GM10266 (cell line): ENCODE data around the gene CES5A.
"Not testable (repeated sequence)": the region's sequence is repeated elsewhere in the genome, so short reads cannot be mapped to it uniquely, and the experiment has no call there.

Source experiments
- DNase-seq: peaks from one replicate; pipeline ENCODE4 v3.0.0; 2012; ENCODE audit errors: extremely low spot score
- TF ChIP-seq, protein P1 (sequence below): IDR thresholded peaks from 2 replicates; pipeline ENCODE4 v1.5.1; 2012; ENCODE audit warnings: mild to moderate bottlenecking, low read depth; ENCODE audit not compliant: control insufficient read depth, insufficient read depth; ENCODE audit errors: missing control alignments

The CES5A gene

DNA sequence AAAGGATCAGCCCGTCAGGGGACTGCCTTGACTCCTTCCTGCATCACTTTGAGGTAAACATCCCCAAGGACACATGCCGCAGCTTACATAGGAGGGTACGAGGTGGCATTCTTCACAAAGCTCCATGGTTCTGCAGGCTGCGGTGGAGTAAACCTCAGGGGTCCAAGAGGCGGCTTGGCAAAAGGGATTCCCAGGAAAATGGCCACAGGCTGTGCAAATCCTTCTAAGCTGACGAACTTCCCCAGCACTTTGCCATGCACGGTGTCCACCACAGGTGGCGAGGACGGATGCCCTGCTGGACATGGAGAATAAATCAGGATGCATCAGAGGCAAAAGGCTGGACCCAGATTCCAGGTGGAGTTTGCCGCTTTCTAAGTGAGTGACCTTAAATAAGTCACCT lies 46.5 kb downstream of the CES5A start:
- TF ChIP-seq, protein P1, sequence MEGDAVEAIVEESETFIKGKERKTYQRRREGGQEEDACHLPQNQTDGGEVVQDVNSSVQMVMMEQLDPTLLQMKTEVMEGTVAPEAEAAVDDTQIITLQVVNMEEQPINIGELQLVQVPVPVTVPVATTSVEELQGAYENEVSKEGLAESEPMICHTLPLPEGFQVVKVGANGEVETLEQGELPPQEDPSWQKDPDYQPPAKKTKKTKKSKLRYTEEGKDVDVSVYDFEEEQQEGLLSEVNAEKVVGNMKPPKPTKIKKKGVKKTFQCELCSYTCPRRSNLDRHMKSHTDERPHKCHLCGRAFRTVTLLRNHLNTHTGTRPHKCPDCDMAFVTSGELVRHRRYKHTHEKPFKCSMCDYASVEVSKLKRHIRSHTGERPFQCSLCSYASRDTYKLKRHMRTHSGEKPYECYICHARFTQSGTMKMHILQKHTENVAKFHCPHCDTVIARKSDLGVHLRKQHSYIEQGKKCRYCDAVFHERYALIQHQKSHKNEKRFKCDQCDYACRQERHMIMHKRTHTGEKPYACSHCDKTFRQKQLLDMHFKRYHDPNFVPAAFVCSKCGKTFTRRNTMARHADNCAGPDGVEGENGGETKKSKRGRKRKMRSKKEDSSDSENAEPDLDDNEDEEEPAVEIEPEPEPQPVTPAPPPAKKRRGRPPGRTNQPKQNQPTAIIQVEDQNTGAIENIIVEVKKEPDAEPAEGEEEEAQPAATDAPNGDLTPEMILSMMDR = no peak
- DNase-seq = no peak

DNA sequence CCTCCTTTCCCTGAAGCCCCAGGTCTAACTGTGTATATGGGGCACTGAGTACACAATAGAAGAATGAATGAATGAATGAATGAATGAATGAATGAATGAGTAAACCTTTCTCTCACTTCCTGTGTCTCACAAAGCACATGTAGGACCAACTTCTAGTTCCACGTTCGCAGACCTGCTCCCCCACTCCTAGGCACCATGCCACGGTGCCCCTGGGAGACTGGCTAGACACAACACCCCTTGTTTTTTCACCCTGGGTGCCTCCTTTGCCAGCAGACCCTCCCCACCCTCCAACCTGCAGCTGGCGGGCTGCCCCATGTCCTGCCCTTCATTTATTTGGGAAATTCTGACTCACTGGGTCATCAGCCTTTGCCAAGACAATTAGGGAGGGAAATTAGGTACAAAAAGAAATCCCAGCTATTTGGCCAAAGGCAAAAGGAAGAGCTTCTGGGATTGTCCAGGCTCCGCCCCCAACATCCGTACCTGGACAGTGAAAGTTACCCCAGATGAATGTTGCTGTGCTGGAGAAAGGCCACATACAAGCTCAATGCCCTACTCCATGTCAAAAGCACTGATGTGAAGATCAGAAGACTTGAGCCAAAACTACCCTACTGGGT lies 50.0 kb downstream of the CES5A start:
- no peak for DNase-seq
- TF ChIP-seq, protein P1 = no peak

DNA sequence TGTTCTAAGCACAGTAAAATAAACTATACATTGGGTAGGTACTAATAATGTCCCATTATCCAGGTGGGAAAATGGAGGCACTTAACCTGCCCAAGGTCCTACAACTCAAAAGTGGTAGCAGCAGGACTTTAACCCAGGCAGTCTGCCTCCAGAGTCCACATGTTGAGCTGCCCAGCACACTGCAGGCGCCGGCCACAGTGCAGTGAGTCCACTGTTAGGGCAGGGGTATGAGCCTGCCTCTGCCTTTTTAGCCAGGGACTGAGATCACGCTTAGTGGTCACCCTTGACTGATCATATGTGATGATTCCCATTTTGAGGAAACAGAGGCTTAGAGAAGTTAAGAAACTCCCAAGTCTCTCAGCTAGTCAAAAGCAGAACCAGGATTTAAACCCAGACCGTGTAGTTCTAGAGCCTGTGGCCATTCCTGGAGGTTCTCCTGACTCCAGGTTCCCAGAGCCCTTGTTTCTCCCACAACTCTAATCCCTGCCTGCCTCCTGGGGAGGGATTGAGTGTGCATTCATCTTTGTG lies 50.6 kb downstream of the CES5A start:
- DNase-seq = no peak
- TF ChIP-seq, protein P1 = no peak

DNA sequence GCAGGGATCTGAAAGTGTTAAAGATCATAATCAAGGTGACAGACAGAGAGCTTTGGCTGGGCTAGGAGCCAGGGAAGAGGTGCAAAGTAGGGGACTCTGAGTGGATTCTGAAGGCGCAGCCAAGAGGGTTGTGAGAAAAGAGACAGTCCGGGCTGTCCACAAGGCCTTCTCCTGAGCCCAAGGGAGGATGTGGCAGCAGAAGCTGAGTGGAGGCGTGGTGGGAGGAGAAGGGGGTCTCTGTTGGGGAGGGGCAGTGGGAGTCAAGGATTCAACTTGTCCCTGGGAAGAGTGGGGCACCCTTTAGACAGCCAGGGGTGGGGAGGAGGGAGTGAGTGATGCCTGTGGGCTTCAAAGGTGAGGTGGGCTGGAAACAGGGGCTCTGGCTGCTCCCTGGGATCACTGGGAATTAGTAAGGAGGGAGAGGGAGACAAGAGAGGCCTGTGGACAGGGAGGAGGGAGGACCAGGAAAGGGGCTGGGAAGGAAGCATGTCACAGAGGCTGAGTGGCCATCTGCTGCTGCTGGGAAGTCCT lies 52.8 kb downstream of the CES5A start:
- DNase-seq = no peak
- TF ChIP-seq, protein P1 = no peak

DNA sequence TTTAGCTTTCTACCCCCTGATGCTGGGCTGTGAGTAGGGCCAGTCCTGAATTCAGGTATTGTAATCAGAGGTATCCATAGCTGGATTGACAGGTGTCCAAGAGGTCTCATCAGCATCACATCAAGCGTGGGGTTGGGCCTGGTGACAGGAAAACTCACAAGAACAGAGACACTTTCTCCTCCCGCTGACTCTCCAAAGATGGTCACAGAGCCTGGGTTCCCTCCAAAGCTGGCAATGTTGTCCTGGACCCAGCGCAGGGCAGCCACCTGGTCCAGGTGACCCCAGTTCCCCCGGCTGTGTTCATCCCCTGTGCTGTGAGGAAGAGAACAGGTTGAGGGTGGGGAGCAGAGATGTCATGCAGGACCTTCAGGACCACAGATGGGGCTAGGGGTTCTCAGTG lies 54.0 kb downstream of the CES5A start:
- TF ChIP-seq, protein P1 = no peak
- no peak for DNase-seq

DNA sequence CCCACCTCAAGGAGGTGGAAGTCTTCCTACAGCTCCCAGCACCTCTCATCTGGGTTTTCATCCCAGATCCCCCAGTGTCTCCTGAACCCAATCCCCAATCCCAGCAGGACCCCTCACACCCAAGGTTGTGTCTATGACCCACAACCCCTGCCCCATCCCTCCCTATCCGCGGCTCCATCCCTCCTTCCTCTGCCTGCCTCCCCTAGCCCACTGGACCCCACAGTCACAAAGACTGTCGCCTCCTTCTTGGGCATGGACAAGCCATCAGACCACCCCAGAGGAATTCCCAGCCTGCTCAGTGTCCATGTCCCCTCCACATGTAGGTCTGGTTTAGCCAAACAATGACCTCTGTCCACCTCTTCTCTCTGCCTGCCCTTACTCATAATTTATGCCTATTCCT lies 54.6 kb downstream of the CES5A start:
- no peak for DNase-seq
- TF ChIP-seq, protein P1 = no peak

DNA sequence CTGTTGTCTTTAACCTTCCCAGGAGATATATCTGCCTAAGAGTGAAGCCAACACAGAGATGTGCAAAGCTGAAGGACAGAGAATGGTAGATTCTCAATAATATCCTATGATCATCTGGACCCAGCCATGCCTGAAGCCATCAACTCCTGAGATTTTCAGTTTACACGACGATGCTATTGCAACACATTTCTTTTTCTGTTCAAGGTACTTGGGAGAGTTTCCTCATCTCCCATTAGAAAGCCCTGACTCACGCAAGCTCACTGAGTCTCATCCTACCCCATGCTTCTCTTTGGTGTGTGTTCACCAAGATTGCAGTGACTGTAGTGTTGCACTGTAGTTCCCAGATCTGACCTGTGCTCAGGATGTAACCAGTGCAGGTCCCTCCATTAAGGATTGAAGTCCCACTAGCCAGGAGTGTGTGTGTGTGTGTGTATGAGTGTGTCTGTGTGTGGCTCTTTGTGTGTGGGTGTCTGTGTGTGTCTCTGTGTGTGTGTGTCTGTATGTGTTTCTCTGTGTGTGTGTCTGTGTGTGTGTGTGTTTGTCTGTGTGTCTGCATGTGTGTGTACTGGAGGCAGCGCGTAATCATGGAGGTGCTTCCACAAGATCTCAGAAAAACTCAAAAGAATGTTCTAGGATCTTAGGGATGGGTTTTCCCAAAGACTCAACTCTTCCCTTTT lies 57.8 kb downstream of the CES5A start:
- TF ChIP-seq, protein P1 = no peak

DNA sequence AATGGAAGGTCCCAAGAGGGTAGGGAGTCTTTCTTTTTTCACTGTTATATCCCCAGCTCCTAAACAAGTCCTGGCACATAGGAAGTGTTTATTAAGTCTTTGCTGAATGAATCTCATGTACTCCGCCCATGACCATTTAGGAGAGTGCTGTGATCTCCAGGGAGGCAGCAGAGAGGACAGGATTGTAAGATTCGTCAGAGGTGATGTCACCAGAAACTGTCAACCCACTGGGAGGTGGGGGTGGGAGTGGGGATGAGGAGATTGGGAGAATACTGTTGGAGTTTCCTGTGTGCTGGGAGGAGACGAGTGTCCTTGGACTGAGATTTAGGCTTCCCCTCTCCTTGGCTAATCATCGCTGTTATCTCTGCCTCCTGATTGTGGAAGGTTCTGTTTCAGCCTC lies 59.0 kb downstream of the CES5A start:
- DNase-seq = not testable (repeated sequence)

More for the DNA sequence above, 57.8 kb downstream of the CES5A start:
- DNase-seq = no peak
